ENCODE data around the gene TAOK3. TPM values are rescaled to one million over a fixed set of nuclear protein-coding genes. Genes with fewer than 3 reads are reported as not detected.

The TAOK3 gene
- total and polyA plus RNA-seq, 2 donors (not counting 3 experiments of a cell fraction or from before 2014, with no cell fraction given), result 11.3 to 23.1 TPM

GRCh38 chr12:118358612-118359540 is 13.8 kb downstream of the TAOK3 start:
- FAIRE-seq, result no peak
- POLR2A ChIA-PET, result interaction anchor here (1.2 to 1.7 kb wide), 3 partner anchors 11 to 17 kb away, joined by 3 to 4 read pairs (median 3); partner anchors contain the start of genes SUDS3 and TAOK3
- no peaks in the 10 kb centered on the region for H3K9me3 ChIP-seq (replicated peaks; ENCODE audit: control insufficient read depth, insufficient read depth, low read length)
- CTCF ChIA-PET, result interaction anchor here (0.8 to 5.0 kb wide), 10 partner anchors 9 to 176 kb away, joined by 3 to 37 read pairs (median 5); partner anchors contain the start of gene SUDS3
- DNase-seq (ENCODE audit: low read depth, low spot score), result no peak
- no peaks in the 10 kb centered on the region for H3K9me1 ChIP-seq (replicated peaks; ENCODE audit: control insufficient read depth, extremely low read depth, insufficient read depth, low read length)
- TSS peak; percentile 47 for BruUV-seq (replicated peaks)
- H3K4me1 ChIP-seq (ENCODE audit: control insufficient read depth, extremely low read depth, insufficient read depth, low read length), result peaks cover 48% of the 10 kb centered on the region
- dilution Hi-C loops (cut with MboI; ENCODE audit: extremely low pct_ligation_motif_present, low sequenced_read_pairs) (no loop called here), intact Hi-C loops (cut with micrococcal nuclease) (loop anchor here (1.0 kb wide), 1 partner anchor 14 kb away; no protein-coding TSS in a partner anchor)
- H4K20me1 ChIP-seq (replicated peaks; ENCODE audit: control insufficient read depth, extremely low read depth, insufficient read depth, low read length), result no peaks in the 10 kb centered on the region
- H3K27me3 ChIP-seq (ENCODE audit: control insufficient read depth in 2 of 2, insufficient read depth in 2 of 2, low read length in 2 of 2), result no peaks in the 10 kb centered on the region
- H3K36me3 ChIP-seq (ENCODE audit: control insufficient read depth in 2 of 2, extremely low read depth in 1 of 2, insufficient read depth in 2 of 2, low read length in 2 of 2), result no peaks in the 10 kb centered on the region
- H3K27ac ChIP-seq (ENCODE audit: insufficient read depth, low read depth, low read length), result peak overlapping the region; percentile 57
- H3K4me3 ChIP-seq (replicated peaks in 1 of 3; ENCODE audit: insufficient read depth in 1 of 3, low read depth in 1 of 3, low read length in 3 of 3), result peak overlapping the region in 2 of 3 experiments; percentile 29 to 72
- peak overlapping the region; percentile 59 for H2AFZ ChIP-seq (ENCODE audit: low read depth, low read length)
- H3K4me2 ChIP-seq (ENCODE audit: insufficient read depth, low read length), result peak overlapping the region; percentile 83
- TF ChIP-seq MAX (IDR thresholded peaks at IDR 0.05; ENCODE audit: insufficient read depth, insufficient read length) (no peak), GATA2 (IDR thresholded peaks at IDR 0.05; ENCODE audit: insufficient read depth, insufficient read length, low read depth, low read length) (no peak), MYC (IDR thresholded peaks at IDR 0.05; ENCODE audit: low read depth, low read length) (no peak), POLR2A (IDR thresholded peaks at IDR 0.05; ENCODE audit: low read depth, low read length) (no peak), CTCF (IDR thresholded peaks at IDR 0.05; ENCODE audit: extremely low read depth in 1 of 2, insufficient read depth in 1 of 2, low read depth in 1 of 2, low read length in 2 of 2) (no peak), EZH2 (IDR thresholded peaks at IDR 0.05; ENCODE audit: borderline replicate concordance, low read depth, low read length, severe bottlenecking) (no peak)
- H3K9ac ChIP-seq (replicated peaks; ENCODE audit: extremely low read depth, insufficient read depth, low read length), result peak overlapping the region; percentile 67
- H3K79me2 ChIP-seq (ENCODE audit: control insufficient read depth, insufficient read depth, low read length), result peaks cover 75% of the 10 kb centered on the region

Measured in endothelial cell of umbilical vein (primary cell).